ENCODE results near the gene CEP192.

DNA sequence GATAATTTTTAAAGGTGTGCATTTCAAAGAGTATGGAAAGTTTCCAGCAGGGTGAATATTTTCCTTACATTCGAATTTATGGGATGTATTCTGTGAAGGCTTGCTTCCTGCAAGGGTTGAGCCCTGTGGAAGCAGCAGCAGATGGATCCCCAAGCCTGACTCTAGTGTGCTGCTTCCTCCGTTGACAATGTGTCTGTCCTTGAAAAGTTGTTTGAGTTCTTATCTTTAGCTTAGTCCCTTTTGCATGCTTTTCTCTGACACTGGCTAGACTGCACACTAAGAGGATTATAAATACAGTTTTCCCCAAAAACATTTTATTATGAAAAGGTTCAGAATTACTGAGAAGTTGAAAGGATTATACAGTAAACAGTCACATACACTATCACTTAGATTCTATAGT, 86.3 kb downstream of the CEP192 start:
- TF ChIP-seq POLR2A (IDR thresholded peaks at IDR 0.05) = no peak
- TF ChIP-seq CTCF (IDR thresholded peaks at IDR 0.05 in 8 of 11, conservative IDR thresholded peaks at IDR 0.05 in 3 of 11) = no peak

Data from spleen (tissue), 7 donors.